Measurements from ENCODE around the gene NEDD4.
"Not testable (repeated sequence)": the region's sequence is repeated elsewhere in the genome, so short reads cannot be mapped to it uniquely, and the experiment has no call there.

Gene NEDD4

DNA sequence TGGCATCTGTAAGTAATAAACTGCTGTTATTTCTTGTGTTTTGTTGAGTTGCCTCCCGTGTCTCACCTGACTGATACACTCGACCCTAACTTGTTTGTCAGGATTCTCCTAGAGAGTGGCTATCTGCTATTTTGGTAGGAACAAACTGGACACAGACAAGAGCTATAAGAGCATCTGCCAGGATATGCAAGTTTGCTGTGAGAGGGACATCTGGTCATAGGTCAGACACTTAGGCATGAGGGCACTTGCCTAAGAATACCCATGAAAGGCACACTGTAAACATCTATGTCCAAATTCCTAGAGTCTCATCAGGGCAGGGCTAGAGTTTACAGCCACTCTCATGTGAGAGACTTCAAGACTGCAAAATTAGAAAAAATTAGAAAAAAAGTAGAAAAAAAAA lies 32.5 kb downstream of the NEDD4 start:
- TF ChIP-seq, protein P1, sequence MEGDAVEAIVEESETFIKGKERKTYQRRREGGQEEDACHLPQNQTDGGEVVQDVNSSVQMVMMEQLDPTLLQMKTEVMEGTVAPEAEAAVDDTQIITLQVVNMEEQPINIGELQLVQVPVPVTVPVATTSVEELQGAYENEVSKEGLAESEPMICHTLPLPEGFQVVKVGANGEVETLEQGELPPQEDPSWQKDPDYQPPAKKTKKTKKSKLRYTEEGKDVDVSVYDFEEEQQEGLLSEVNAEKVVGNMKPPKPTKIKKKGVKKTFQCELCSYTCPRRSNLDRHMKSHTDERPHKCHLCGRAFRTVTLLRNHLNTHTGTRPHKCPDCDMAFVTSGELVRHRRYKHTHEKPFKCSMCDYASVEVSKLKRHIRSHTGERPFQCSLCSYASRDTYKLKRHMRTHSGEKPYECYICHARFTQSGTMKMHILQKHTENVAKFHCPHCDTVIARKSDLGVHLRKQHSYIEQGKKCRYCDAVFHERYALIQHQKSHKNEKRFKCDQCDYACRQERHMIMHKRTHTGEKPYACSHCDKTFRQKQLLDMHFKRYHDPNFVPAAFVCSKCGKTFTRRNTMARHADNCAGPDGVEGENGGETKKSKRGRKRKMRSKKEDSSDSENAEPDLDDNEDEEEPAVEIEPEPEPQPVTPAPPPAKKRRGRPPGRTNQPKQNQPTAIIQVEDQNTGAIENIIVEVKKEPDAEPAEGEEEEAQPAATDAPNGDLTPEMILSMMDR (IDR thresholded peaks at IDR 0.05; ENCODE audit: low read depth, low read length): no peak
- Histone ChIP-seq H3K4me3 (ENCODE audit: low read depth, low read length) (no peak overlapping the region), H3K27ac (no peak overlapping the region), H3K9me3 (ENCODE audit: severe bottlenecking) (peaks cover 4% of the 10 kb centered on the region), H3K36me3 (no peaks in the 10 kb centered on the region), H3K27me3 (ENCODE audit: insufficient read depth, low read depth, severe bottlenecking) (no peaks in the 10 kb centered on the region)
- DNase-seq: no peak

DNA sequence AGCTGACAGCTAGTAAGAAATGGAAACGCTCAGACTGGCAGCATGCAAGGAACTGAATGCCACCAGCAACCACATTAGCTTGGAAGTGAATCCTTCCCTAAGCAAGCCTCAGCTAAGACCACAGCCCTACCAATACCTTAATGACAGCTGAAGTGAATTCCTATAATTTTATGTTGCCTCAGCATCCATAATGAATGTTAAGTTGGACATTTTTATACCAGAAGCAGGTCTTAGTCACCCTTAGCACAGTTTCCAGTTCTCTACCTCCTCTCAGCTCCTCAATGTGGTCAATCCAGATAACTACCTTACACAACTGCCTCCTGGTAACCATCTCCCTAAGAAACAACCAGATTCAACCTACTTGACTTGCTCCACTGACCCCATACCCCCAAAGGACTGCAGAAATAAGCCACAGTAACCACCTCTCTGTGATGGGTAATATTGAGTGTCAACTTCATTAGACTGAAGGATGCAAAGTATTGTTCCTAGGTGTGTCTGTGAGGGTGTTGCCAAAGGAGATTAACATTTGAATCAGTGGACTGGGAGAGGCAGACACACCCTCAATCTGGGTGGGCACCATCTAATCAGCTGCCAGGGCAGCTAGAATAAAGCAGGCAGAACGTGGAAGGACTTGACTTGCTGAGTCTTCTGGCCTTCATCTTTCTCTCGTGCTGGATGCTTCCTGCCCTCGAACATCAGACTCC lies 33.5 kb downstream of the NEDD4 start:
- Histone ChIP-seq H3K27me3 (ENCODE audit: insufficient read depth, low read depth, severe bottlenecking) (no peaks in the 10 kb centered on the region), H3K9me3 (ENCODE audit: severe bottlenecking) (peaks cover 4% of the 10 kb centered on the region), H3K4me3 (ENCODE audit: low read depth, low read length) (no peak overlapping the region), H3K27ac (no peak overlapping the region), H3K36me3 (no peaks in the 10 kb centered on the region)
- no peak for DNase-seq
- TF ChIP-seq, protein P1 (IDR thresholded peaks at IDR 0.05; ENCODE audit: low read depth, low read length): no peak

DNA sequence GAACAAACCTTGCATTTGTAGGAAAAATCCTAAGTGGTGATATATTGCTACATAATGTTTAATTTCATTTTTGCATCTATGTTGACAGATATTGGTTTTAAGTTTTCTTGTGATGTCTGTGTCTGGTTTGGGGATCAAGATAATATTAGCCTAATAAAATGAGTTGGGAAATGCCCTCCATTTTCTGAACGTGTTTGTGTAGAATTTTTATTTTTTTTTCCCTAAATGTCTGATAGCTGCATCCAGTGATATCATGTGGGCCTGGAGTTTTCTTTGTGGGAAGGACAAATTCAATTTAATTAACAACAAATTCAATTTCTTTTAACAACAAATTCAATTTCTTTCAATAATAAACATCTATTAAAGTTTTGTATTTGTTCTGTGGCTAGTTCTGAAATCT lies 35.1 kb downstream of the NEDD4 start:
- DNase-seq: no peak
- Histone ChIP-seq H3K27ac (no peak overlapping the region), H3K36me3 (no peaks in the 10 kb centered on the region), H3K4me3 (ENCODE audit: low read depth, low read length) (no peak overlapping the region), H3K27me3 (ENCODE audit: insufficient read depth, low read depth, severe bottlenecking) (no peaks in the 10 kb centered on the region), H3K9me3 (ENCODE audit: severe bottlenecking) (peaks cover 4% of the 10 kb centered on the region)
- TF ChIP-seq, protein P1 (IDR thresholded peaks at IDR 0.05; ENCODE audit: low read depth, low read length): no peak

DNA sequence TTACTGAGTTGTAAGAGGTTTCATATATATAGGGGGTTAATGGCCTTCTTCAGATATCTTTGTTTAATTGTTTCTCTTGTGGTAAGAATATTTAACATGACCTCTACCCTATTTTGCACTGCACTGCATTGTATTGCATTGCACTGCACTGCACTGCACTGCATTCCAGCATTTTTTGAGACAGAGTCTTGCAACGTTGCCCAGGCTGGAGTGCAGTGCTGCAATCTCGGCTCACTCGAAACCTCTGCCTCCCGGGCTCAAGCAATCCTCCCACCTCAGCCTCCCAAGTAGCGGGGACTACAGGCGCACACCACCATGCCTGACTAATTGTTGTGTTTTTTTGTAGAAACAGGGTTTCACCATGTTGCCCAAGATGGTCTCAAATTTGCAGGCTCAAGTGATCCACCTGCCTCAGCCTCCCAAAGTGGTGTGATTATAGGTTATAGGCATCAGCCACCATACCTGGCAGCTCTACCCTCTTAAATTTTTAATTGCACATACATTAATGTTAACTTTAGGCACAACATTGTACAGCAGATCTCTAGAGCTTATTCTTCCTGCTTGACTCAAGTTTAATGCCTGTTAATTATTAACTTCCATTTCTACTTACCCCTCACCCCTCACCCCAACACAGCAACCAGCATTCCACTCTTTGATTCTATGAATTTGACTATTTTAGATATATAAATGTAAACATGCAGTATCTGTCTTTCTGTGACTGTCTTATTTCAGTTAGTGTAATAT lies 38.4 kb downstream of the NEDD4 start:
- no peaks in the 10 kb centered on the region for H3K36me3 ChIP-seq
- H3K9me3 ChIP-seq (ENCODE audit: severe bottlenecking): peaks cover 4% of the 10 kb centered on the region
- H3K4me3 ChIP-seq (ENCODE audit: low read depth, low read length): no peak overlapping the region
- H3K27ac ChIP-seq: no peak overlapping the region
- DNase-seq: no peak
- H3K27me3 ChIP-seq (ENCODE audit: insufficient read depth, low read depth, severe bottlenecking): no peaks in the 10 kb centered on the region
- TF ChIP-seq, protein P1 (IDR thresholded peaks at IDR 0.05; ENCODE audit: low read depth, low read length): no peak

DNA sequence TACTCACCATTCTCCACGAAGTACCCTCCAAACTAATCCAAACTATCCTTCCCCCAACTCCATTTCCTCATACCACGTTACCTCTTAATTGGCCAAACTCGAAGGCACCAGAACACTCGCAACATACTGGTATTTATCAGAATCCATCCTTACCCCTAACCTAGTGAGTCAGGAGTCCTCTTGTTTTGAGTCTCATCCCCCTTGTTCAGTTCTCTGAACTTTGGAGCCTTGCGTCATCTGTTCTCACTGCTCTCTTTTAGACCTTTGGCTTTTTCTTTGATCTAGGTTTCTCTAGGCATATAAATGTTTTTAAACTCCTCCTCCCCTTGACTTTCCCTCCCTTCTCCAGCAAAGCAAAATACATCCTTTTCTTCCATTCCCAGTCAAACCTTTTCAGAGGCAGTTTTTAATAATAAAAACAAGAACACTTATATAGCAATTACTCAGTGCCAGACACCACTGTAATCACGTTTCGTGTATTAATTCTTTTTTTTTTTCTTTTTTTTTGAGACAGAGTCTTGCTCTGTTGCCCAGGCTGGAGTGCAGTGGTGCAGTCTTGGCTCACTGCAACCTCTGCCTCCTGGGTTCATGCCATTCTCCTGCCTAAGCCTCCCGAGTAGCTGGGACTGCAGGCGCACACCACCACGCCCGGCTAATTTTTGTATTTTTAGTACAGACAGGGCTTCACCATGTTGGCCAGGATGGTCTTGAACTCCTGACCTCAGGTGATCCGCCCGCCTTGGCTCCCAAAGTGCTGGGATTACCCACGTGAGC lies 40.7 kb downstream of the NEDD4 start:
- H3K27me3 ChIP-seq (ENCODE audit: insufficient read depth, low read depth, severe bottlenecking); H3K27ac ChIP-seq: not testable (repeated sequence)

DNA sequence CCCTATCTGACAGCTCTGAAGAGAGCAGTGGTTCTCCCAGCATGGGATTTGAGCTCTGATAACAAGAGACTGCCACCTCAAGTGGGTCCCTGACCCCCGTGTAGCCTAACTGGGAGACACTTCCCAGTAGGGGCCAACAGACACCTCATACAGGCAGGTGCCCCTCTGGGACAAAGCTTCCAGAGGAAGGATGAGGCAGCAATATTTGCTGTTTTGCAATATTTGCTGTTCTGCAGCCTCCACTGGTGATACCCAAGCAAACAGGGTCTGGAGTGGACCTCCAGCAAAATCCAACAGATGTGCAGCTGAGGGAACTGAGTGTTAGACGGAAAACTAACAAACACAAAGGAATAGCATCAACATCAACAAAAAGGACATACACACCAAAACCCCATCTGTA lies 48.8 kb downstream of the NEDD4 start:
- not testable (repeated sequence) for DNase-seq; H3K27ac ChIP-seq; H3K4me3 ChIP-seq (ENCODE audit: low read depth, low read length); H3K36me3 ChIP-seq; H3K9me3 ChIP-seq (ENCODE audit: severe bottlenecking); H3K27me3 ChIP-seq (ENCODE audit: insufficient read depth, low read depth, severe bottlenecking)

More for the DNA sequence above, 40.7 kb downstream of the NEDD4 start:
- H3K9me3 ChIP-seq (ENCODE audit: severe bottlenecking); H3K36me3 ChIP-seq; H3K4me3 ChIP-seq (ENCODE audit: low read depth, low read length); DNase-seq: not testable (repeated sequence)

Data from WERI-Rb-1 (cell line).